K562 (cell line): ENCODE results near the gene KEL. TPM values are rescaled to one million over a fixed set of nuclear protein-coding genes. Genes with fewer than 3 reads are reported as not detected.

Experiments
- ATAC-seq: fragments of 200-7000 bp; cut with Tn5 transposase; 3 replicates; pipeline ENCODE4 v1.9.1; 2020; ENCODE audit warnings: moderate library complexity
- BruUV-seq: library from RNA; stranded (reverse); fragments of 400-500 nt; replicated peaks from 2 replicates; lab custom pipeline; 2021; lab: Mats Ljungman, UMichigan
- CTCF ChIA-PET: fragments of 300-600 bp; formaldehyde crosslinking; extraction: SDS; loops from one replicate; lab custom pipeline; 2021; ENCODE audit warnings: low intra/inter-chr PET ratio; lab: Yijun Ruan, JAX
- POLR2A ChIA-PET: fragments of 300-600, 350-650 bp; sonication (Branson Sonifier 250); formaldehyde crosslinking; extraction: SDS; loops from one replicate; lab custom pipeline; 2021; ENCODE audit warnings: antibody characterized with exemption, inconsistent platforms; lab: Yijun Ruan, JAX
- DNase-seq, 4 experiments: peaks; one replicate each; pipeline versions ENCODE4 v3.0.0 to v3.0.0-alpha.2; 2011 to 2018; ENCODE audit warnings: low spot score in 3 of 4, mixed read lengths in 3 of 4; ENCODE audit errors: extremely low read depth in 1 of 4
- FAIRE-seq: peaks from 2 replicates; lab custom pipeline; 2011; peaks lifted over from hg19 to GRCh38; lab: Jason Lieb, UNC
- H2AFZ ChIP-seq: 2 replicates; pipeline ENCODE4 v1.6.0; 2011; ENCODE audit warnings: low read depth, low read length, control low read depth, inconsistent platforms
- H3K27ac ChIP-seq: fragments of 200-600 bp; 3 replicates; pipeline ENCODE4 v1.8.0; 2011; ENCODE audit warnings: low read depth, mild to moderate bottlenecking, control low read depth, inconsistent platforms, low read length, moderate library complexity, mixed read lengths; ENCODE audit errors: extremely low read depth
- H3K27me3 ChIP-seq, 2 experiments: fragments of 300-600 bp in 1 of 2; 2 replicates in 1 of 2; 3 replicates in 1 of 2; pipeline versions ENCODE4 v1.6.0 to v1.8.0; 2011; ENCODE audit warnings: inconsistent platforms in 2 of 2, low read length in 2 of 2, mild to moderate bottlenecking in 1 of 2, mixed read lengths in 1 of 2, moderate library complexity in 1 of 2; ENCODE audit not compliant: control insufficient read depth in 2 of 2, insufficient read depth in 2 of 2
- H3K36me3 ChIP-seq: fragments of 300-600 bp; 3 replicates; pipeline ENCODE4 v1.8.0; 2011; ENCODE audit warnings: mild to moderate bottlenecking, low read length, inconsistent platforms; ENCODE audit not compliant: control insufficient read depth, insufficient read depth
- H3K4me1 ChIP-seq, 2 experiments: fragments of 200-600 bp in 1 of 2; replicated peaks in 1 of 2; 2 replicates in 1 of 2; 3 replicates in 1 of 2; pipeline versions ENCODE4 v1.5.1 to v1.8.0; 2011; ENCODE audit warnings: inconsistent platforms in 2 of 2, low read length in 2 of 2, mild to moderate bottlenecking in 1 of 2, mixed read lengths in 1 of 2, moderate library complexity in 1 of 2; ENCODE audit not compliant: control insufficient read depth in 2 of 2, insufficient read depth in 2 of 2
- H3K4me2 ChIP-seq: 2 replicates; pipeline ENCODE4 v1.6.1; 2011; ENCODE audit warnings: low read length, control low read depth, inconsistent platforms, mixed read lengths; ENCODE audit not compliant: insufficient read depth
- H3K4me3 ChIP-seq: fragments of 200-600 bp; sonication (generic), shearing (Covaris generic); 2 replicates; pipeline ENCODE4 v1.5.1; 2016; ENCODE audit warnings: control low read depth, inconsistent platforms
- H3K79me2 ChIP-seq: fragments of 200-600 bp; 3 replicates; pipeline ENCODE4 v1.8.0; 2011; ENCODE audit warnings: low read length, inconsistent platforms; ENCODE audit not compliant: control insufficient read depth, insufficient read depth
- H3K9ac ChIP-seq, 2 experiments: 2 replicates each; pipeline versions ENCODE4 v1.6.0 to v1.6.1; 2011; ENCODE audit warnings: low read depth in 2 of 2, low read length in 2 of 2, control low read depth in 1 of 2, inconsistent platforms in 1 of 2, mild to moderate bottlenecking in 1 of 2, mixed read lengths in 1 of 2; ENCODE audit not compliant: insufficient read depth in 1 of 2
- H3K9me1 ChIP-seq: one replicate; pipeline ENCODE4 v1.6.0; 2011; ENCODE audit warnings: inconsistent platforms, mild to moderate bottlenecking, low read length, moderate library complexity; ENCODE audit not compliant: control insufficient read depth, insufficient read depth
- H3K9me3 ChIP-seq: replicated peaks from 2 replicates; pipeline ENCODE4 v1.5.1; 2011; ENCODE audit warnings: low read depth, low read length, inconsistent platforms; ENCODE audit not compliant: control insufficient read depth, insufficient read depth
- H4K20me1 ChIP-seq: replicated peaks from 2 replicates; pipeline ENCODE4 v1.6.1; 2011; ENCODE audit warnings: low read length, inconsistent platforms, mixed read lengths; ENCODE audit not compliant: control insufficient read depth, insufficient read depth
- CTCFL ChIP-seq: IDR thresholded peaks from 2 replicates; pipeline ENCODE4 v1.6.1; 2011; ENCODE audit warnings: borderline replicate concordance, low read depth, mild to moderate bottlenecking, moderate library complexity, low read length; ENCODE audit not compliant: insufficient read depth, poor library complexity, severe bottlenecking
- EWSR1 ChIP-seq: fragments of 450-650 bp; IDR thresholded peaks from 2 replicates; pipeline ENCODE4 v1.6.1; 2018; ENCODE audit warnings: borderline replicate concordance, mild to moderate bottlenecking, low read depth, moderate library complexity; ENCODE audit not compliant: partially characterized antibody
- FUS ChIP-seq: fragments of 200-400 bp; formaldehyde crosslinking; optimal IDR thresholded peaks from 2 replicates; pipeline ENCODE3; 2017; ENCODE audit warnings: low read depth, low read length
- GATA2 ChIP-seq: sonication (generic); formaldehyde crosslinking; IDR thresholded peaks from 2 replicates; pipeline ENCODE4 v1.4.0; 2020; ENCODE audit warnings: mild to moderate bottlenecking, missing genetic modification reagents
- HNRNPLL ChIP-seq: fragments of 200-400 bp; formaldehyde crosslinking; IDR thresholded peaks from 2 replicates; pipeline ENCODE4 v1.6.1; 2017; ENCODE audit warnings: low read length, low read depth, mild to moderate bottlenecking; ENCODE audit not compliant: poor library complexity, severe bottlenecking
- HNRNPUL1 ChIP-seq: fragments of 200-400 bp; formaldehyde crosslinking; IDR thresholded peaks from 2 replicates; pipeline ENCODE4 v1.6.1; 2017; ENCODE audit warnings: low read length
- POLR2A ChIP-seq: fragments of 450-650 bp; conservative IDR thresholded peaks from 2 replicates; pipeline ENCODE4 v1.6.1; 2016
- SMARCB1 ChIP-seq: IDR thresholded peaks from 2 replicates; pipeline ENCODE4 v1.6.1; 2011; ENCODE audit warnings: improper control_type of control experiment, low read depth; ENCODE audit not compliant: insufficient read length
- STAG1 ChIP-seq: sonication (generic); formaldehyde crosslinking; IDR thresholded peaks from 2 replicates; pipeline ENCODE4 v1.5.0; 2020; ENCODE audit warnings: missing genetic modification reagents, borderline replicate concordance
- TCF3 ChIP-seq: sonication (generic); formaldehyde crosslinking; IDR thresholded peaks from 2 replicates; pipeline ENCODE4 v1.4.0; 2020; ENCODE audit warnings: mild to moderate bottlenecking, missing genetic modification reagents
- WGBS: fragments of 100-300 bp; shearing (Covaris generic); methylation state at CpG from one replicate; pipeline ENCODE4 v1.1.6; 2016; ENCODE audit warnings: low coverage, mixed read lengths; ENCODE audit not compliant: insufficient coverage; ENCODE audit errors: missing lambda C conversion rate; 5-methylcytosine and 5-hydroxymethylcytosine counted together
- in situ Hi-C: fragments of 300-500 bp; cut with MboI; formaldehyde crosslinking; loops from 4 replicates; pipeline ENCODE4 v1.15.0; 2018; ENCODE audit warnings: inconsistent platforms, mixed read lengths
- intact Hi-C: fragments of 100-400 bp; cut with micrococcal nuclease; formaldehyde crosslinking; loops from 2 replicates; pipeline ENCODE4 v1.14.2; 2022
- polyA plus RNA-seq, 8 experiments: library from polyadenylated mRNA; depleted of rRNA in 4 of 8; stranded (reverse) in 5 of 8; unstranded in 3 of 8; fragments of >200 nt; fragmentation: Nextera tagmentation in 2 of 8; fragmentation: Illumina TruSeq in 1 of 8; extraction: Ambion mirVana in 2 of 8; extraction: Trizol in 1 of 8; gene quantifications; 2 replicates each; pipeline versions ENCODE4 v1.2.1 to v1.2.3, GENCODE V29; 2011 to 2014; ENCODE audit warnings: inconsistent platforms in 1 of 8, missing spikeins in 1 of 8
- total RNA-seq, 7 experiments: library from RNA; depleted of rRNA in 6 of 7; stranded (reverse); fragments of >200 nt in 6 of 7; fragmentation: Illumina TruSeq in 2 of 7; extraction: Trizol in 2 of 7; gene quantifications; 2 replicates each; pipeline versions ENCODE4 v1.2.1 to v1.2.3, GENCODE V29; 2011 to 2021; ENCODE audit warnings: low replicate concordance in 1 of 7

Gene KEL
- total and polyA plus RNA-seq, 9 of the 15 experiments (the other 6 are each of a cell fraction or from before 2014, with no cell fraction given), result 9.0 to 47.4 (median 22.2) TPM

- TF ChIP-seq CTCFL (no peak), EWSR1 (no peak), STAG1 (CRISPR knock-in tag) (no peak)
Measured at GRCh38 chr7:142948603-142949002, 13.6 kb downstream of the KEL start (continued).

- DNase-seq, result no peak
- H3K27ac ChIP-seq, result no peak overlapping the region
- H3K4me2 ChIP-seq, result no peak overlapping the region
- no peak overlapping the region for H3K9ac ChIP-seq
- ATAC-seq, result no peak
- no peaks in the 10 kb centered on the region for H3K79me2 ChIP-seq
- no peaks in the 10 kb centered on the region for H3K4me1 ChIP-seq
- 33% methylated on average over 3 of the region's 3 CpGs for WGBS
- in situ Hi-C loops (no loop called here), intact Hi-C loops (no loop called here)
- no peak overlapping the region for H3K4me3 ChIP-seq
- ChIA-PET POLR2A (interaction anchor here (0.6 to 3.5 kb wide), 5 partner anchors 9 to 56 kb away, joined by 3 to 13 read pairs (median 3); partner anchors contain the start of genes KEL and TRPV5), CTCF (no interaction called here)
- BruUV-seq, result no TSS peak
- peaks cover 41% of the 10 kb centered on the region for H3K36me3 ChIP-seq
- no peaks in the 10 kb centered on the region for H3K27me3 ChIP-seq
- no peaks in the 10 kb centered on the region for H4K20me1 ChIP-seq
- TF ChIP-seq FUS, result no peak
- no peak for TF ChIP-seq TCF3 (CRISPR knock-in tag)
- TF ChIP-seq SMARCB1, result no peak
- TF ChIP-seq HNRNPLL, result peak; percentile 13
- no peak for TF ChIP-seq GATA2 (CRISPR knock-in tag)
- peak; percentile 35; the same call in 1 of the 2 replicates for TF ChIP-seq POLR2A
- no peak for TF ChIP-seq HNRNPUL1
- H3K9me3 ChIP-seq, result no peaks in the 10 kb centered on the region
- FAIRE-seq, result no peak
- peaks cover 4% of the 10 kb centered on the region for H3K9me1 ChIP-seq
- H2AFZ ChIP-seq, result no peak overlapping the region
Measured at GRCh38 chr7:142945001-142945400, 17.2 kb downstream of the KEL start.
